Endothelial cell (in vitro differentiated cells): ENCODE data around the gene C1QTNF6. TPM values are rescaled to one million over a fixed set of nuclear protein-coding genes. Genes with fewer than 3 reads are reported as not detected.

Experiments used
- DNase-seq: peaks from one replicate; pipeline ENCODE4 v3.0.0; 2021; ENCODE audit warnings: low spot score
- H3K27ac Mint-ChIP-seq: one replicate; pipeline ENCODE4 v1.8.0; 2021; ENCODE audit warnings: mixed read lengths, inconsistent platforms; ENCODE audit not compliant: unreplicated experiment
- H3K27me3 Mint-ChIP-seq: one replicate; pipeline ENCODE4 v1.8.0; 2021; ENCODE audit warnings: mild to moderate bottlenecking, moderate library complexity, mixed read lengths, inconsistent platforms; ENCODE audit not compliant: unreplicated experiment
- H3K36me3 Mint-ChIP-seq: one replicate; pipeline ENCODE4 v1.8.0; 2021; ENCODE audit warnings: mild to moderate bottlenecking, low read depth, mixed read lengths, inconsistent platforms; ENCODE audit not compliant: unreplicated experiment
- H3K4me1 Mint-ChIP-seq: one replicate; pipeline ENCODE4 v1.8.0; 2021; ENCODE audit warnings: mild to moderate bottlenecking, mixed read lengths, inconsistent platforms; ENCODE audit not compliant: unreplicated experiment
- H3K4me3 Mint-ChIP-seq: one replicate; pipeline ENCODE4 v1.8.0; 2021; ENCODE audit warnings: mild to moderate bottlenecking, mixed read lengths, inconsistent platforms; ENCODE audit not compliant: unreplicated experiment
- H3K9me3 Mint-ChIP-seq: one replicate; pipeline ENCODE4 v1.8.0; 2021; ENCODE audit warnings: mixed read lengths, inconsistent platforms; ENCODE audit not compliant: unreplicated experiment
- CTCF ChIP-seq: fragments of 200-600 bp; sonication (generic); IDR thresholded peaks from one replicate; pipeline ENCODE4 v1.5.0; 2021; ENCODE audit warnings: antibody characterized with exemption; ENCODE audit not compliant: unreplicated experiment
- total RNA-seq: library from RNA; stranded (reverse); fragmentation: NEBNext Ultra II Directional; extraction: Animal tissue kit (Norgen Biotek cat#: 25700); gene quantifications from one replicate; pipeline ENCODE4 v1.2.1, GENCODE V29; 2021; ENCODE audit not compliant: unreplicated experiment

The C1QTNF6 gene
- total RNA-seq, 1 donor from 2014 or later = 32.7 TPM

- Mint-ChIP-seq H3K27ac (no peak overlapping the region), H3K4me3 (no peak overlapping the region), H3K27me3 (peaks cover 7% of the 10 kb centered on the region), H3K9me3 (peaks cover 4% of the 10 kb centered on the region), H3K36me3 (peaks cover 10% of the 10 kb centered on the region), H3K4me1 (no peaks in the 10 kb centered on the region)
- TF ChIP-seq CTCF = no peak
- no peak for DNase-seq
Measured at GRCh38 chr22:37225481-37225880, 37.4 kb upstream of the C1QTNF6 start.

GRCh38 chr22:37224757-37225420, 36.8 kb upstream of the C1QTNF6 start:
- Mint-ChIP-seq H3K4me3 (peak overlapping the region; percentile 80), H3K27ac (peak overlapping the region; percentile 84), H3K9me3 (peaks cover 4% of the 10 kb centered on the region), H3K36me3 (peaks cover 10% of the 10 kb centered on the region), H3K4me1 (no peaks in the 10 kb centered on the region), H3K27me3 (peaks cover 7% of the 10 kb centered on the region)
- no peak for DNase-seq
- no peak for TF ChIP-seq CTCF

- Mint-ChIP-seq H3K4me3 (no peak overlapping the region), H3K9me3 (peaks cover 4% of the 10 kb centered on the region), H3K4me1 (no peaks in the 10 kb centered on the region), H3K27me3 (peaks cover 7% of the 10 kb centered on the region), H3K27ac (no peak overlapping the region), H3K36me3 (peaks cover 10% of the 10 kb centered on the region)
- DNase-seq = no peak
- no peak for TF ChIP-seq CTCF
Measured at GRCh38 chr22:37223965-37224551, 36.0 kb upstream of the C1QTNF6 start.

GRCh38 chr22:37222440-37222971, 34.5 kb upstream of the C1QTNF6 start:
- peaks cover 6% of the 10 kb centered on the region for H3K27me3 Mint-ChIP-seq
- no peak overlapping the region for H3K4me3 Mint-ChIP-seq
- peaks cover 4% of the 10 kb centered on the region for H3K9me3 Mint-ChIP-seq
- H3K27ac Mint-ChIP-seq = no peak overlapping the region
- DNase-seq = no peak
- no peak for TF ChIP-seq CTCF
- H3K36me3 Mint-ChIP-seq = peaks cover 10% of the 10 kb centered on the region
- H3K4me1 Mint-ChIP-seq = no peaks in the 10 kb centered on the region
